ENCODE data around the gene ADAM10.
"Not testable (repeated sequence)": the region's sequence is repeated elsewhere in the genome, so short reads cannot be mapped to it uniquely, and the experiment has no call there.

ADAM10 gene

GRCh38 chr15:58749532-58750337 lies at the start of gene ADAM10:
ADAM10 (minus strand) TSS chr15:58749707; CDS start chr15:58749534, 173 bp downstream.
- DNase-seq: peak; percentile 95 to 100 (median 99)

GRCh38 chr15:58797505-58797904 lies 48.0 kb upstream of the ADAM10 start:
- DNase-seq: no peak

GRCh38 chr15:58795825-58796224 lies 46.3 kb upstream of the ADAM10 start:
- DNase-seq: no peak

- DNase-seq: no peak
These were observed 44.4 kb upstream of the ADAM10 start for GRCh38 chr15:58793862-58794261.

GRCh38 chr15:58788056-58788710 lies 38.7 kb upstream of the ADAM10 start:
- no peak for DNase-seq

GRCh38 chr15:58785355-58785754 lies 35.8 kb upstream of the ADAM10 start:
- no peak for DNase-seq

- DNase-seq: no peak
These were observed 30.0 kb upstream of the ADAM10 start for GRCh38 chr15:58779554-58779953.

- DNase-seq: no peak
These were observed 27.6 kb upstream of the ADAM10 start for GRCh38 chr15:58777107-58777506.

GRCh38 chr15:58775402-58775801 lies 25.9 kb upstream of the ADAM10 start:
- no peak for DNase-seq

GRCh38 chr15:58773024-58773423 lies 23.5 kb upstream of the ADAM10 start:
- DNase-seq: no peak

GRCh38 chr15:58771621-58772250 lies 22.2 kb upstream of the ADAM10 start:
- peak in 13 of 14 donors; percentile 27 to 81 (median 72) for DNase-seq

GRCh38 chr15:58770857-58771620 lies 21.5 kb upstream of the ADAM10 start, which contains the start of gene MINDY2:
MINDY2 (plus strand) TSS chr15:58771302; CDS start chr15:58771396, 94 bp downstream.
- peak; percentile 83 to 99 (median 96) for DNase-seq

- no peak for DNase-seq
These were observed 21.0 kb upstream of the ADAM10 start for GRCh38 chr15:58770519-58770856.

- DNase-seq: not testable (repeated sequence)
These were observed 19.1 kb upstream of the ADAM10 start for GRCh38 chr15:58768601-58769004.

- no peak for DNase-seq
These were observed 16.8 kb upstream of the ADAM10 start for GRCh38 chr15:58766290-58766689.

GRCh38 chr15:58764468-58764867 lies 15.0 kb upstream of the ADAM10 start:
- DNase-seq: no peak

GRCh38 chr15:58762731-58763130 lies 13.2 kb upstream of the ADAM10 start:
- DNase-seq: peak in 1 of 14 donors; percentile 95

GRCh38 chr15:58762285-58762684 lies 12.8 kb upstream of the ADAM10 start:
- DNase-seq: no peak

- no peak for DNase-seq
These were observed 11.5 kb upstream of the ADAM10 start for GRCh38 chr15:58761010-58761388.

GRCh38 chr15:58760385-58761009 lies 11.0 kb upstream of the ADAM10 start:
- no peak for DNase-seq

- DNase-seq: peak in 2 of 14 donors; percentile 9 to 21
These were observed 8.6 kb upstream of the ADAM10 start for GRCh38 chr15:58758141-58758540.

- peak in 1 of 14 donors; percentile 23 for DNase-seq
These were observed 6.4 kb upstream of the ADAM10 start for GRCh38 chr15:58755956-58756355.

Measured in C1 segment of cervical spinal cord (tissue), 14 donors.